Measurements from ENCODE around the gene DARS1.

Gene DARS1

DNA sequence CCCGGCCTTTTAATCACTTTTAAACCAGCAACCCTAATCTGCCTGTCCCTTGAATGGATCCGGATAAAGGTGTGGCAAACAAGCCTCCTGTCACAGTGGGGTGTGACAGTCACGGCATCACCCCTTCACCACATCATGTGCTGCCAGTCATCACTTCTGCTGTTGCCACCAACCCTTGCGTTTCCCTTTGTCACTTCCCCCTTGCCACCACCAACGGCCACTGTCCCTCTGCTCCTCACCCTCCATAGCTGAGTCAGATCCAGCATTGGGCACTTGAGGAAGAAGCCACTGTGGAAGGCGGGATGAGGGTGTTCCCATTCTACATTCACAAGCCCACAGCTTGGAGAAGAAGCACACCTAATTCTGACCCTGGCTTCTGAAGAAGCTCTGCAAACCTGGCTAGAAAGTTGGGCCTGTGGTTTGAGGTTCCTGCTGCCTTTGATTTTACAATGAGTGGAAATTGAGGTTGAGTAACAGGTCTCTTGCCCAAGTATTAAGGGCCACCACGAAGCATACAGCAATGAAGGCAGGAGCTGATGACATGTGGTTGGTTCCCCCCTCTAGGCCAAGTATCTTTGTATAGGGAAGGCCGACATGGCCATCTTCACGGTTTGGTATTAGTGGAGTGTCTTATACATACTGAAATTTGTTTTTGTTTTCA lies 22.9 kb upstream of the DARS1 start:
- H3K27ac Mint-ChIP-seq = peak overlapping the region; percentile 95
- DNase-seq = peak; percentile 85
- peaks cover 5% of the 10 kb centered on the region for H3K9me3 Mint-ChIP-seq
- peaks cover 16% of the 10 kb centered on the region for H3K36me3 Mint-ChIP-seq
- H3K27me3 Mint-ChIP-seq = no peaks in the 10 kb centered on the region
- peak overlapping the region; percentile 24 for H3K4me3 Mint-ChIP-seq
- CTCF ChIA-PET = interaction anchor here (0.7 to 2.3 kb wide), 4 partner anchors 9 to 49 kb away, joined by 3 to 8 read pairs (median 5); no protein-coding TSS in a partner anchor
- H3K4me1 Mint-ChIP-seq = peaks cover 59% of the 10 kb centered on the region

DNA sequence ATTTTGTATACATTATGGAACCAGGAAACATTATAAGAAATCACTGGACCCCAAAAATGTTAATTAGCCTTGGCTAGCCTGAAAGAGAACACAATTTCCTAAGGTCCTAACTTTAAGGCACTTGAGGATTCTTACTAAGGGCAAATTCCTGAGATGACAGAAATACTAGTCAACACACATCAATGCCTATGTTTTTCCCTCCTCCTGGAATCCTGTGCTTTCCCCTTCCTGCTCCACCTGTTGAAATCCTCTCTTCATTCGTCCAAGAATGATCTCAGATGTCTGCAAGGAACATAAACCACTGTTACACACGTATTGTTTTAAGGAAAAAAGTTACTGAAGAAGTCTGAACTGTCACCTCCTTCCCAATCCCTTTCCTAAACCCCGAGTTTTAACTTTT lies 21.2 kb upstream of the DARS1 start:
- Mint-ChIP-seq H3K4me3 (no peak overlapping the region), H3K36me3 (peaks cover 16% of the 10 kb centered on the region), H3K27ac (no peak overlapping the region), H3K9me3 (peaks cover 5% of the 10 kb centered on the region), H3K27me3 (no peaks in the 10 kb centered on the region), H3K4me1 (peaks cover 57% of the 10 kb centered on the region)
- CTCF ChIA-PET = interaction anchor here (2.3 kb wide), 1 partner anchor 9 kb away, joined by 8 read pairs; no protein-coding TSS in a partner anchor
- DNase-seq = no peak

- H3K36me3 Mint-ChIP-seq = peaks cover 17% of the 10 kb centered on the region
- CTCF ChIA-PET = interaction anchor here (0.8 to 2.3 kb wide), 3 partner anchors 8 to 92 kb away, joined by 3 to 8 read pairs (median 3); no protein-coding TSS in a partner anchor
- H3K27ac Mint-ChIP-seq = no peak overlapping the region
- peaks cover 64% of the 10 kb centered on the region for H3K4me1 Mint-ChIP-seq
- no peak overlapping the region for H3K4me3 Mint-ChIP-seq
- DNase-seq = no peak
- H3K9me3 Mint-ChIP-seq = peaks cover 5% of the 10 kb centered on the region
- no peaks in the 10 kb centered on the region for H3K27me3 Mint-ChIP-seq
Measured at GRCh38 chr2:136005462-136006196, 20.2 kb upstream of the DARS1 start.

- CTCF ChIA-PET = interaction anchor here (0.8 to 1.1 kb wide), 2 partner anchors 25 to 92 kb away, joined by 3 read pairs; no protein-coding TSS in a partner anchor
- no peak for DNase-seq
- Mint-ChIP-seq H3K9me3 (peaks cover 5% of the 10 kb centered on the region), H3K36me3 (peaks cover 17% of the 10 kb centered on the region), H3K27ac (no peak overlapping the region), H3K4me3 (no peak overlapping the region), H3K27me3 (no peaks in the 10 kb centered on the region), H3K4me1 (peaks cover 68% of the 10 kb centered on the region)
Measured at GRCh38 chr2:136004965-136005364, 19.5 kb upstream of the DARS1 start.

- Mint-ChIP-seq H3K36me3 (peaks cover 17% of the 10 kb centered on the region), H3K27me3 (no peaks in the 10 kb centered on the region), H3K4me1 (peaks cover 40% of the 10 kb centered on the region), H3K9me3 (peaks cover 6% of the 10 kb centered on the region), H3K4me3 (no peak overlapping the region), H3K27ac (peak overlapping the region; percentile 58)
- CTCF ChIA-PET = no interaction called here
- no peak for DNase-seq
Measured at GRCh38 chr2:136001131-136001530, 15.7 kb upstream of the DARS1 start.

DNA sequence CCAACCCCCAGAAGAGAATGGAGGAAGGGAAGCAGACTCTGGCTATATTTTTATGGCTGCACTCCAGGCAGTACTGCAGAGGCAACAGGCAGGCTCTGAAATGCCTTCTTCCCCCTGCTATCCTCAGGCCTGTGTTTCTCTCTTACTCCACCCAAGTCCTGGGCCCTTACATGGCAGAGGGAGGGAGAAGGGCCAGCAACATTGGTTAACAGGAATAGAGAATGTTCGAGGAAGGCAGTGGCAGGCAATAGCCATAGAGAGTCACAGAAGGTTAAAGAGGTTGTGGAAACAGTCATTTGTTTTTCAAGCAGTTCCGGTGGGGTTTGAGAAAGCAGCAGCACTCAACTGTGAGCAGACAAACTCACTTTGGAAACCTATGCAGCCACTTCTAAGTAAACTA lies 15.1 kb upstream of the DARS1 start:
- Mint-ChIP-seq H3K4me1 (peaks cover 34% of the 10 kb centered on the region), H3K36me3 (peaks cover 22% of the 10 kb centered on the region), H3K9me3 (peaks cover 10% of the 10 kb centered on the region), H3K27me3 (no peaks in the 10 kb centered on the region), H3K27ac (peak overlapping the region; percentile 87), H3K4me3 (no peak overlapping the region)
- CTCF ChIA-PET = no interaction called here
- DNase-seq = no peak

DNA sequence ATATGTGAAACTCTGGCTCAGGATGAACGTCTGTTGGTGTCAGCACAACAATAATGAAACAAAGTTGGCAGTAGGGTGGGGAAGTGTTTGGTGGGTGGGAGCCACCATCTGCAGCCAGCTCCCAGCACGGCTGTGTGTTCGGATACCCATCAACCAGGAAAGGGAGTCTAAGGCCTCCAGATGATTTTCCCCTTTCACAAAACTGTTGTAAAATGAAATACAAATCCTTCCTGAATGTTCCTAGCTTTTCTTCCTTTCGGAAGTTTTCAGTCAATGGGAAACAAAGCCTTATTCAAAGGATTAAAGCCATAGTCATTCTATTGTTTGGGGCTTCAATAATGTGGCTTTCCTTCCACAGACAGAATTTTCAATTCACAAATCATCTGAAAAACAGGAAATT lies 14.5 kb upstream of the DARS1 start:
- CTCF ChIA-PET = interaction anchor here (1.1 kb wide), 1 partner anchor 11 kb away, joined by 3 read pairs; no protein-coding TSS in a partner anchor
- Mint-ChIP-seq H3K27me3 (no peaks in the 10 kb centered on the region), H3K27ac (no peak overlapping the region), H3K4me3 (no peak overlapping the region), H3K36me3 (peaks cover 21% of the 10 kb centered on the region), H3K9me3 (peaks cover 10% of the 10 kb centered on the region), H3K4me1 (peaks cover 30% of the 10 kb centered on the region)
- DNase-seq = no peak

DNA sequence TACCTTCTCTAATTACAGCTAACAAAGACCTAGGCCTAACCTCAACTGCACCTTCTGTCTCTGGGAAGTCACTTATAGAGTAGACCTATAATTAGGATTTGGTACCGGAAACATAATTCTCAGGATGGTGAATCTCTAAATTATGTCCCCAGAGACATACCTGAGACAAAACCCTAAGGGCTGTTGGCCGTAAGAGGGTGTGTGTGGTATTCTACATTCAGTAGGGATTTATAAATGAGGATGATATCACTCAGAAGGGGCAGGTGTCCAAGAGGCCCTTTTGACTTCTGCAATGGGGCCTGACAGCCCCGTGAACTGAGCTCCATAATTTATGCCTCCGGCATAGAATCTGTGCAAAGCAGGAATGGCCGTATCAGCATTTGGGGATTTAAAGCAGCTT lies 13.5 kb upstream of the DARS1 start:
- no peak for DNase-seq
- Mint-ChIP-seq H3K27me3 (no peaks in the 10 kb centered on the region), H3K36me3 (peaks cover 20% of the 10 kb centered on the region), H3K27ac (no peak overlapping the region), H3K9me3 (peaks cover 8% of the 10 kb centered on the region), H3K4me1 (peaks cover 28% of the 10 kb centered on the region), H3K4me3 (no peak overlapping the region)
- CTCF ChIA-PET = interaction anchor here (0.7 to 1.1 kb wide), 2 partner anchors 9 to 10 kb away, joined by 3 read pairs; no protein-coding TSS in a partner anchor

DNA sequence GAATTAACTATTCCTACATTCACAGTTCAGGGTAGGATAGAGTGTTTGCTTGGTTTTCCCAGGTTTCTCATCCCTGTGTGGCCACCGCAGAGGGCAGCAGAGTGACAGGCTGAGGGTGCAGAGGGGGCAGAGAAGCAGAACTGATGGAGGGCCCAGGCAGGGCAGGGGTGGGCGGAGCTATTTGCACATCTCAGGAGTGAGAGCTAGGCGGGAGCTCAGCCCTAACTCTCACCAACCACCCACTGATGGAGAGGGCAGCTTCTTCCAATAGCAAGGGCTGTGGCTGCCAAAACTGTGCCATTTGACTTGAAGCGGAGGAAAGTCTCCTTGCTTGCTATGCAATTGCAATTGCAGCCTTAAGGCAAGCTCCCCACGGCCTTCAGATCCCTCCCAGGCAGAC lies 12.0 kb upstream of the DARS1 start:
- Mint-ChIP-seq H3K4me1 (peaks cover 25% of the 10 kb centered on the region), H3K4me3 (no peak overlapping the region), H3K9me3 (peaks cover 4% of the 10 kb centered on the region), H3K27ac (no peak overlapping the region), H3K36me3 (peaks cover 18% of the 10 kb centered on the region), H3K27me3 (no peaks in the 10 kb centered on the region)
- CTCF ChIA-PET = interaction anchor here (0.7 to 1.7 kb wide), 6 partner anchors 10 to 380 kb away, joined by 3 to 8 read pairs (median 3); no protein-coding TSS in a partner anchor
- DNase-seq = no peak

- H3K4me1 Mint-ChIP-seq = peaks cover 22% of the 10 kb centered on the region
- no peak for DNase-seq
- no peak overlapping the region for H3K27ac Mint-ChIP-seq
- H3K36me3 Mint-ChIP-seq = peaks cover 27% of the 10 kb centered on the region
- CTCF ChIA-PET = interaction anchor here (1.4 kb wide), 2 partner anchors 10 to 381 kb away, joined by 3 to 4 read pairs; no protein-coding TSS in a partner anchor
- no peak overlapping the region for H3K4me3 Mint-ChIP-seq
- no peaks in the 10 kb centered on the region for H3K27me3 Mint-ChIP-seq
- H3K9me3 Mint-ChIP-seq = peaks cover 4% of the 10 kb centered on the region
Measured at GRCh38 chr2:135996304-135996703, 10.9 kb upstream of the DARS1 start.

DNA sequence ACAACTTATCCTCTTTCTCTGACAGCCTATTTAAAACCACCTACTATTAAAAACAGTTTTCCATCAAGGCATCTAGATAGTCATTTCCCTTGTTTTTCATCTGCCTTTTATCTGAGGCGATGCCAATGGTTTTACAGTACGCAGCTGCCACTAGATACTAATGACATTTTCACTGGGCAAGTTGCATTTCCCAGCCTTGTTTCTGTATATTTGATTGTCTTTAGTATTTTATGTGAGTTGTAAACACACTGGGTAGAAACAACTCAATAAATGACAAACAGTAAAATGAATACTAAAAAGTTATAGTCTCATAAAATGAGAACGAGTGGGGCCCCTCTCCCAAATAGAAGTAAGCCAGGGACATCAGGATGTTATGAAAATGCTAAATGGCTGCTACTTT lies 8.9 kb upstream of the DARS1 start:
- H3K4me3 Mint-ChIP-seq = no peak overlapping the region
- no peaks in the 10 kb centered on the region for H3K27me3 Mint-ChIP-seq
- H3K36me3 Mint-ChIP-seq = peaks cover 34% of the 10 kb centered on the region
- H3K27ac Mint-ChIP-seq = no peak overlapping the region
- H3K4me1 Mint-ChIP-seq = peaks cover 12% of the 10 kb centered on the region
- CTCF ChIA-PET = interaction anchor here (1.0 kb wide), 1 partner anchor 97 kb away, joined by 3 read pairs; no protein-coding TSS in a partner anchor
- H3K9me3 Mint-ChIP-seq = peaks cover 4% of the 10 kb centered on the region
- DNase-seq = no peak

DNA sequence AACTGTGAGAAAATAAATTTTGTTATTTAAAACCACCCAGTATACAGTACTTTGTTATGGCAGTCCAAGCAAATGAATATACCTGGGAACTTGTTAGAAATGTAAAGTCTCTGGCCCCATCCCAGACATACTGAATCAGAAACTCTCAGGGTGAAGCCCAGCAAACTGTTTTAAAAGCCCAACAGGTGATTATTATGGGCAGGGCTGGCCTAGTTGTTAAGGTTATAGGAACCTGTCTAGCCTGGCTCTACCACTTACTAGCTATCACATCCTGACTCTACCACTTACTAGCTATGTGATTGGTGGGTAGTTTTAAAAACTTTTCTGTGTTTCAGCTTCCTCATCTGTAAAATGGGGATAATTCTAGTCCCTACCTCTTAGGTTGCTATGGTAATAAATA lies 8.0 kb upstream of the DARS1 start:
- peaks cover 13% of the 10 kb centered on the region for H3K4me1 Mint-ChIP-seq
- CTCF ChIA-PET = interaction anchor here (1.0 kb wide), 1 partner anchor 98 kb away, joined by 3 read pairs; no protein-coding TSS in a partner anchor

DNA sequence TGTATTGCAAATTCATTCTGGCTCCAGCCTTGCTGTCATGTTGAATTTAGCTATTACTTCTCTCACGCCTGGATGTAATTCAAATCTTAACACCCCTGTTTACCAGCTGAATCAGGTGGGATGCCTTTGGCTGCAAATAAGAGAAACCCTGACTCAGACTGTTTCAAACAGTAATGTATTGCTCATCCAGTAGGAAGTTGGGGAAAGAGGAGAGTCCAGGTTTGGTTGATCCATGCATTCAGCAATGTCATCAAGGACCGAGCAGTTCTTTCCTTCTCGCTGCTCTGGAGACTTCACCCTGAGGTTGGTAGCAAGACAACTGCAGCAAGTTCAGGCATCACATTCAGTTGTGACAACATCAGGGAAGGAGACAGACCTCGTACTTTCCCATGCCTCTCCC lies 6.4 kb upstream of the DARS1 start:
- CTCF ChIA-PET = no interaction called here
- Mint-ChIP-seq H3K4me3 (no peak overlapping the region), H3K4me1 (peaks cover 10% of the 10 kb centered on the region), H3K9me3 (peaks cover 8% of the 10 kb centered on the region), H3K27ac (no peak overlapping the region), H3K27me3 (no peaks in the 10 kb centered on the region), H3K36me3 (peaks cover 39% of the 10 kb centered on the region)
- no peak for DNase-seq

More for the DNA sequence above, 8.0 kb upstream of the DARS1 start:
- peaks cover 7% of the 10 kb centered on the region for H3K9me3 Mint-ChIP-seq
- peaks cover 37% of the 10 kb centered on the region for H3K36me3 Mint-ChIP-seq
- no peak overlapping the region for H3K27ac Mint-ChIP-seq
- H3K27me3 Mint-ChIP-seq = no peaks in the 10 kb centered on the region
- no peak overlapping the region for H3K4me3 Mint-ChIP-seq
- no peak for DNase-seq

GRCh38 chr2:135987441-135987840 lies 2.0 kb upstream of the DARS1 start:
- DNase-seq = no peak
- Mint-ChIP-seq H3K27me3 (no peaks in the 10 kb centered on the region), H3K4me3 (no peak overlapping the region), H3K36me3 (peaks cover 43% of the 10 kb centered on the region), H3K9me3 (peaks cover 5% of the 10 kb centered on the region), H3K27ac (no peak overlapping the region), H3K4me1 (peaks cover 39% of the 10 kb centered on the region)
- CTCF ChIA-PET = no interaction called here
